IMR-90 (cell line): ENCODE measurements around the gene AOPEP. TPM values are rescaled to one million over a fixed set of nuclear protein-coding genes. Genes with fewer than 3 reads are reported as not detected.

Source experiments
- ATAC-seq: fragments of 200-7000 bp; cut with Tn5 transposase; 2 replicates; pipeline ENCODE4 v1.9.1; 2020; ENCODE audit warnings: low read depth, mild to moderate bottlenecking, moderate library complexity
- BruUV-seq: library from RNA; stranded (reverse); fragments of 400-500 nt; replicated peaks from 2 replicates; lab custom pipeline; 2021; lab: Mats Ljungman, UMichigan
- CTCF ChIA-PET: fragments of 300-600 bp; formaldehyde crosslinking; extraction: SDS; loops from one replicate; lab custom pipeline; 2021; ENCODE audit warnings: antibody characterized with exemption; lab: Yijun Ruan, JAX
- POLR2A ChIA-PET: fragments of 300-600 bp; sonication (Branson Sonifier 250); formaldehyde crosslinking; loops from one replicate; lab custom pipeline; 2022; ENCODE audit warnings: antibody characterized with exemption; ENCODE audit not compliant: unreplicated experiment; lab: Charles Lee
- DNase-seq: peaks from one replicate; pipeline ENCODE4 v3.0.0; 2013
- H2AFZ ChIP-seq: replicated peaks from 2 replicates; pipeline ENCODE3; 2013; ENCODE audit warnings: low read length, mild to moderate bottlenecking; ENCODE audit not compliant: poor library complexity
- H2AK5ac ChIP-seq: 2 replicates; pipeline ENCODE4 v1.6.1; 2013; ENCODE audit warnings: low read depth, low read length, inconsistent platforms
- H2AK9ac ChIP-seq: replicated peaks from 2 replicates; pipeline ENCODE3; 2013; ENCODE audit warnings: mild to moderate bottlenecking, low read depth, low read length, moderate library complexity; ENCODE audit not compliant: poor library complexity
- H2BK120ac ChIP-seq: 2 replicates; pipeline ENCODE4 v1.6.1; 2013; ENCODE audit warnings: low read depth, low read length, inconsistent platforms
- H2BK15ac ChIP-seq: 3 replicates; pipeline ENCODE4 v1.6.1; 2013; ENCODE audit warnings: low read depth, low read length, inconsistent platforms
- H2BK20ac ChIP-seq: 2 replicates; pipeline ENCODE4 v1.6.1; 2013; ENCODE audit warnings: low read depth, mild to moderate bottlenecking, inconsistent platforms, low read length, moderate library complexity
- H2BK5ac ChIP-seq: 2 replicates; pipeline ENCODE4 v1.6.1; 2013; ENCODE audit warnings: mild to moderate bottlenecking, low read depth, low read length, inconsistent platforms; ENCODE audit not compliant: poor library complexity, severe bottlenecking
- H3K14ac ChIP-seq: replicated peaks from 2 replicates; pipeline ENCODE4 v1.6.1; 2013; ENCODE audit warnings: low read depth, low read length, inconsistent platforms
- H3K18ac ChIP-seq: 2 replicates; pipeline ENCODE4 v1.6.1; 2013; ENCODE audit warnings: low read depth, low read length, control low read depth
- H3K23ac ChIP-seq: 2 replicates; pipeline ENCODE4 v1.6.1; 2013; ENCODE audit warnings: low read depth, low read length, inconsistent platforms
- H3K27ac ChIP-seq: 2 replicates; pipeline ENCODE4 v1.5.1; 2013; ENCODE audit warnings: mild to moderate bottlenecking, control low read depth, low read length; ENCODE audit not compliant: insufficient read depth
- H3K27me3 ChIP-seq: 2 replicates; pipeline ENCODE4 v1.6.1; 2013; ENCODE audit warnings: low read length; ENCODE audit not compliant: control insufficient read depth, insufficient read depth
- H3K36me3 ChIP-seq: 2 replicates; pipeline ENCODE4 v1.6.1; 2013; ENCODE audit warnings: low read length, mixed read lengths; ENCODE audit not compliant: control insufficient read depth, insufficient read depth
- H3K4ac ChIP-seq: 2 replicates; pipeline ENCODE4 v1.6.1; 2013; ENCODE audit warnings: low read depth, low read length, inconsistent platforms
- H3K4me1 ChIP-seq: 2 replicates; pipeline ENCODE4 v1.6.1; 2013; ENCODE audit warnings: low read length, mixed read lengths; ENCODE audit not compliant: control insufficient read depth, insufficient read depth
- H3K4me2 ChIP-seq: 2 replicates; pipeline ENCODE4 v1.6.1; 2013; ENCODE audit warnings: low read depth, mild to moderate bottlenecking, control low read depth, low read length, moderate library complexity
- H3K4me3 ChIP-seq: 2 replicates; pipeline ENCODE4 v1.5.1; 2013; ENCODE audit warnings: low read depth, mild to moderate bottlenecking, control low read depth, low read length, moderate library complexity; ENCODE audit not compliant: insufficient read depth
- H3K56ac ChIP-seq: 2 replicates; pipeline ENCODE4 v1.6.1; 2013; ENCODE audit warnings: low read length, inconsistent platforms; ENCODE audit not compliant: insufficient read depth; ENCODE audit errors: extremely low read depth
- H3K79me1 ChIP-seq, 2 experiments: 2 replicates each; pipeline ENCODE4 v1.6.1; 2013; ENCODE audit warnings: low read length in 2 of 2, inconsistent platforms in 1 of 2, low read depth in 1 of 2
- H3K9ac ChIP-seq: 2 replicates; pipeline ENCODE4 v1.6.1; 2013; ENCODE audit warnings: low read depth, low read length, control low read depth
- H3K9me1 ChIP-seq: 2 replicates; pipeline ENCODE4 v1.6.1; 2013; ENCODE audit warnings: low read length, inconsistent platforms; ENCODE audit not compliant: insufficient read depth
- H3K9me3 ChIP-seq: 2 replicates; pipeline ENCODE4 v1.6.1; 2013; ENCODE audit warnings: low read length; ENCODE audit not compliant: control insufficient read depth, insufficient read depth
- H4K20me1 ChIP-seq: 2 replicates; pipeline ENCODE4 v1.6.1; 2013; ENCODE audit warnings: low read length, inconsistent platforms; ENCODE audit not compliant: insufficient read depth
- H4K5ac ChIP-seq: 2 replicates; pipeline ENCODE4 v1.6.1; 2013; ENCODE audit warnings: mild to moderate bottlenecking, low read depth, low read length, control low read depth
- H4K8ac ChIP-seq, 2 experiments: 2 replicates each; pipeline ENCODE4 v1.6.1; 2013; ENCODE audit warnings: low read depth in 2 of 2, low read length in 2 of 2, control low read depth in 1 of 2, inconsistent platforms in 1 of 2
- H4K91ac ChIP-seq: 2 replicates; pipeline ENCODE4 v1.6.1; 2013; ENCODE audit warnings: low read depth, low read length, inconsistent platforms; ENCODE audit not compliant: insufficient read depth
- BHLHE40 ChIP-seq: fragments of 150-350 bp; IDR thresholded peaks from 2 replicates; pipeline ENCODE4 v1.6.1; 2016; ENCODE audit warnings: mild to moderate bottlenecking, low read depth, low read length
- CHD1 ChIP-seq: IDR thresholded peaks from 2 replicates; pipeline ENCODE4 v1.6.1; 2012; ENCODE audit warnings: low read depth, low read length, improper control_type of control experiment
- CTCF ChIP-seq: conservative IDR thresholded peaks from 2 replicates; pipeline ENCODE4 v1.5.1; 2012; ENCODE audit warnings: mild to moderate bottlenecking, low read depth, low read length, improper control_type of control experiment
- FOS ChIP-seq: fragments of 150-350 bp; IDR thresholded peaks from 2 replicates; pipeline ENCODE4 v1.6.1; 2016; ENCODE audit warnings: low read depth, low read length
- MAFK ChIP-seq: IDR thresholded peaks from 2 replicates; pipeline ENCODE4 v1.6.1; 2012; ENCODE audit warnings: low read depth, low read length, improper control_type of control experiment
- MAZ ChIP-seq: IDR thresholded peaks from 2 replicates; pipeline ENCODE4 v1.6.1; 2012; ENCODE audit warnings: low read depth, mild to moderate bottlenecking, low read length, improper control_type of control experiment, moderate library complexity, borderline replicate concordance
- NFE2L2 ChIP-seq: fragments of 150-350 bp; IDR thresholded peaks from 2 replicates; pipeline ENCODE4 v1.6.1; 2016; ENCODE audit warnings: low read depth, mild to moderate bottlenecking, low read length
- POLR2A ChIP-seq: IDR thresholded peaks from 2 replicates; pipeline ENCODE4 v1.6.1; 2012; ENCODE audit warnings: mild to moderate bottlenecking, low read depth, low read length
- RAD21 ChIP-seq: IDR thresholded peaks from 2 replicates; pipeline ENCODE4 v1.6.1; 2012; ENCODE audit warnings: low read length, improper control_type of control experiment
- RCOR1 ChIP-seq: IDR thresholded peaks from 2 replicates; pipeline ENCODE4 v1.6.1; 2012; ENCODE audit warnings: mild to moderate bottlenecking, low read length, improper control_type of control experiment; ENCODE audit not compliant: insufficient replicate concordance
- RFX5 ChIP-seq: IDR thresholded peaks from 2 replicates; pipeline ENCODE4 v1.8.0; 2012; ENCODE audit warnings: low read depth, mild to moderate bottlenecking, low read length, moderate library complexity
- USF2 ChIP-seq: fragments of 150-350 bp; IDR thresholded peaks from 2 replicates; pipeline ENCODE4 v1.6.1; 2017; ENCODE audit warnings: mild to moderate bottlenecking, antibody characterized with exemption, low read length, low read depth
- WGBS, 2 experiments: methylation state at CpG; one replicate each; pipeline versions ENCODE4 v1.1.5 to v1.1.7; 2013; ENCODE audit warnings: missing lambda C conversion rate in 2 of 2; ENCODE audit not compliant: insufficient read length in 1 of 2; ENCODE audit errors: extremely low coverage in 2 of 2; 5-methylcytosine and 5-hydroxymethylcytosine counted together
- dilution Hi-C: fragments of 300-500 bp; cut with HindIII; formaldehyde crosslinking; loops from one replicate; pipeline ENCODE4 v1.14.3; 2018; ENCODE audit warnings: low sequenced_read_pairs; ENCODE audit not compliant: unreplicated experiment
- in situ Hi-C: fragments of 300-500 bp; cut with MboI; formaldehyde crosslinking; loops from 3 replicates; pipeline ENCODE4 v1.14.3; 2019; ENCODE audit warnings: low sequenced_read_pairs, inconsistent platforms, mixed read lengths
- intact Hi-C: fragments of 100-400 bp; cut with micrococcal nuclease; formaldehyde crosslinking; loops from 2 replicates; pipeline ENCODE4 v1.10.0; 2022
- polyA plus RNA-seq, 3 experiments: library from polyadenylated mRNA; depleted of rRNA; stranded (reverse); fragments of >200 nt; gene quantifications; 2 replicates each; pipeline ENCODE4 v1.2.3, GENCODE V29; 2012; ENCODE audit warnings: low replicate concordance in 1 of 3
- total RNA-seq: library from RNA; depleted of rRNA; stranded (reverse); fragments of >200 nt; gene quantifications from 2 replicates; pipeline ENCODE4 v1.2.3, GENCODE V29; 2012
- TF ChIP-seq, protein P1 (sequence below): fragments of 150-350 bp; IDR thresholded peaks from 2 replicates; pipeline ENCODE4 v1.6.1; 2016; ENCODE audit warnings: low read depth, mild to moderate bottlenecking, low read length, moderate library complexity, borderline replicate concordance

The AOPEP gene
- total and polyA plus RNA-seq, 2 of the 4 experiments (the other 2 are of a cell fraction) = 34.9 to 38.7 TPM

DNA sequence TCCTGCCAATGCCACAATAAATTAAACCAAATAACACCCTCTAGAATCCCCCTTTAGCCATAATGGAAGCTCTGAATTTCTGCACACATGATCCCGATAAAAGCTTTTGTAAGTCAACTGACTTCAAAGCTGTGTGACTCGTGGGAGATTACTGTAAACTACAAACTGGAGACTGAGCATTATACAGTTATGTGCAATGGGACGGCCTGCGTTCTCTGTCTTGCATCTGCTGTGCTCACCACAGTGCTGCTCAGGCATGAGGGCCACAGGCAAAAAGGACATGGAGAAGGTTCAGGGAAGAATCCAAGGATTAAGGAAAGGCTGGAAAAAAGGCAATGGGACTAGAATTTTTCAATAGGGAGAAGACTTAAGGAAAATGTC, 406.8 kb downstream of the AOPEP start:
- intact Hi-C loops (loop anchor here (5.0 kb wide), 1 partner anchor 1084 kb away; no protein-coding TSS in a partner anchor), dilution Hi-C loops (no loop called here), in situ Hi-C loops (no loop called here)
- Histone ChIP-seq H3K27ac (no peak overlapping the region), H3K27me3 (no peaks in the 10 kb centered on the region), H3K14ac (no peak overlapping the region), H4K5ac (no peak overlapping the region), H2BK15ac (no peak overlapping the region), H3K4me1 (peaks cover 2% of the 10 kb centered on the region; the same call in 1 of the 2 replicates), H2BK5ac (no peak overlapping the region), H4K8ac (no peak overlapping the region), H3K4me2 (no peak overlapping the region), H3K4me3 (no peak overlapping the region), H2AK9ac (no peak overlapping the region), H2BK120ac (no peak overlapping the region), H3K18ac (no peak overlapping the region), H3K9me3 (no peaks in the 10 kb centered on the region), H2AK5ac (no peak overlapping the region), H2AFZ (no peak overlapping the region), H3K79me1 (no peaks in the 10 kb centered on the region), H3K9me1 (no peaks in the 10 kb centered on the region; the same call in 1 of the 2 replicates), H2BK20ac (no peak overlapping the region), H3K23ac (no peak overlapping the region), H4K20me1 (no peaks in the 10 kb centered on the region), H3K4ac (no peak overlapping the region), H3K56ac (no peak overlapping the region), H3K36me3 (no peaks in the 10 kb centered on the region), H4K91ac (no peak overlapping the region), H3K9ac (no peak overlapping the region)
- 0 out of 2 replicates have a peak, but pooled peaks have one; percentile 28 for ATAC-seq
- no TSS peak for BruUV-seq
- 39% methylated on average over 2 of the region's 4 CpGs; no CpG with 5 or more reads in 1 of the 2 experiments for WGBS, 2 experiments
- POLR2A ChIA-PET = no interaction called here
- CTCF ChIA-PET = no interaction called here
- peak; percentile 36 for DNase-seq
- TF ChIP-seq FOS (no peak), CTCF (no peak), BHLHE40 (no peak), RFX5 (no peak), CHD1 (no peak), POLR2A (no peak), MAFK (no peak), NFE2L2 (no peak), RCOR1 (no peak), USF2 (no peak), MAZ (no peak), RAD21 (no peak)
- TF ChIP-seq, protein P1, sequence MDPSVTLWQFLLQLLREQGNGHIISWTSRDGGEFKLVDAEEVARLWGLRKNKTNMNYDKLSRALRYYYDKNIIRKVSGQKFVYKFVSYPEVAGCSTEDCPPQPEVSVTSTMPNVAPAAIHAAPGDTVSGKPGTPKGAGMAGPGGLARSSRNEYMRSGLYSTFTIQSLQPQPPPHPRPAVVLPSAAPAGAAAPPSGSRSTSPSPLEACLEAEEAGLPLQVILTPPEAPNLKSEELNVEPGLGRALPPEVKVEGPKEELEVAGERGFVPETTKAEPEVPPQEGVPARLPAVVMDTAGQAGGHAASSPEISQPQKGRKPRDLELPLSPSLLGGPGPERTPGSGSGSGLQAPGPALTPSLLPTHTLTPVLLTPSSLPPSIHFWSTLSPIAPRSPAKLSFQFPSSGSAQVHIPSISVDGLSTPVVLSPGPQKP = no peak
